Activated naive CD8-positive, alpha-beta T cell treated with anti-CD3 and anti-CD28 coated beads, Interleukin-2, amount 50 U/mL, for 24 hours (primary cell): ENCODE data around the gene TMBIM4.

Source experiments
- ATAC-seq: fragments of 150-1000 bp; cut with Tn5 transposase; one replicate; pipeline ENCODE4 v1.10.0; 2021
- DNase-seq: peaks from one replicate; pipeline ENCODE4 v3.0.0; 2021
- H3K27ac Mint-ChIP-seq: one replicate; pipeline ENCODE4 v1.8.0; 2021; ENCODE audit warnings: mild to moderate bottlenecking, mixed read lengths
- H3K27me3 Mint-ChIP-seq: one replicate; pipeline ENCODE4 v1.8.0; 2021; ENCODE audit warnings: mixed read lengths
- H3K36me3 Mint-ChIP-seq: one replicate; pipeline ENCODE4 v1.8.0; 2021; ENCODE audit warnings: low read depth, mixed read lengths
- H3K4me1 Mint-ChIP-seq: one replicate; pipeline ENCODE4 v1.8.0; 2021; ENCODE audit warnings: mixed read lengths
- H3K4me3 Mint-ChIP-seq: one replicate; pipeline ENCODE4 v1.8.0; 2021; ENCODE audit warnings: mild to moderate bottlenecking, moderate library complexity, mixed read lengths
- H3K9me3 Mint-ChIP-seq: one replicate; pipeline ENCODE4 v1.8.0; 2021; ENCODE audit warnings: mixed read lengths

Gene TMBIM4

DNA sequence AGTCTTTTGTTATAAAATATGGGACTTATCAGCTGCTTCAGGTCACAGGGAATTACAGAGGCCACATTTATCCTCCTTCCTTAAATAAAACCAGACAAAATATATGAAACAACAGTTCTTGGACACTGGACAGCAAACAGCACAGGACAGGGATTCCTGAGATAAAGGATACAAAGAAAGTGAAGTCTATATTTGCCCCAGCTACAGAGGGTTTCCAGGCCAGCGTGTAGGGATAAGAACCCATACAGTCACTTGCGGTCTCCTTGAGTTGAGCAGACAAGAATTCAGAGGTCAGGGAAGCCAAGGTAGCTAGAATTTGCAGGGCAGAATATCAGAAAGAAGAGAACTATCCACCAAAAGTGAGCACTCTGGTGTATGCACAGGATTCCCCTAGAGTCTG lies 30.5 kb downstream of the TMBIM4 start:
- Mint-ChIP-seq H3K27me3 (no peaks in the 10 kb centered on the region), H3K27ac (no peak overlapping the region), H3K36me3 (peaks cover 61% of the 10 kb centered on the region), H3K4me1 (no peaks in the 10 kb centered on the region), H3K4me3 (no peak overlapping the region), H3K9me3 (peaks cover 18% of the 10 kb centered on the region)
- no peak for ATAC-seq
- DNase-seq, result no peak

DNA sequence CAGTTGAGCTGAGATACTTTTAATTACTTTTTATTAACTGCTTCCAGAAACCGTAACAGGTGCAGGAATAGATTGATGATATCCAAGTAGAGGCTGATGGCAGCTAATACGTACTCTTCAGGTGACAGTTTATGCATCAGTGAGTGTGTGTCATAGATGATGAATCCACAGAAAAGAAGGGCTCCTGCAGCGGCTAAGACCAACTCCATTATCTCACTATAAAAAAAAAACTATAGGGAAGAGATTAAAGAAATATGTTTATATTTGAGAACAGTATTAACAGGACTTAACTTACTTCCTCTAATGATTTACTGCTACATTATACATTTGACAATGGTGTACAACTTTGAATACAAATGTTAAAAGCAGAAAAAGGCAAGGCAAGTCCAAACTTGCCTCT lies 31.9 kb downstream of the TMBIM4 start:
- no peak for ATAC-seq
- no peaks in the 10 kb centered on the region for H3K4me1 Mint-ChIP-seq
- H3K27me3 Mint-ChIP-seq, result no peaks in the 10 kb centered on the region
- no peak overlapping the region for H3K27ac Mint-ChIP-seq
- H3K36me3 Mint-ChIP-seq, result peaks cover 51% of the 10 kb centered on the region
- no peak for DNase-seq
- peaks cover 18% of the 10 kb centered on the region for H3K9me3 Mint-ChIP-seq
- no peak overlapping the region for H3K4me3 Mint-ChIP-seq

DNA sequence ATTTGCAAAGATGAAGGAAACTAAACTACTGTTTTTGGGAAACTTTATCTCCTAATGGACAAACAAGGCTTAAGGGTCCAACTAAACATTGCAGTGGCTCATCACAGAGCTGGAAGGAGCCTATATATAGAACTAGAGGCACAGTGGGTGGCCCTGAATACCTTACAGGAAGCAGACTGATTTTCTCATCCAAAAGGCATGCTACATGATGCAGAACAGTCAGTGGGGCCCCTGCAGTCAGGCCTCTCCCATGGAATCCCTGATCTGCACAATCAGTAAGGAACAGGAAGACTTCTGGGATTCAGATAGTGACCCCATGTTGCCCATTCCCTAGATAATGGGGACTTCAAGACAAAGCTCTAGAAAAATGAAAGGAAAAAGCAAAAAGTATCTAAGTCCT lies 37.4 kb downstream of the TMBIM4 start:
- H3K36me3 Mint-ChIP-seq, result peaks cover 36% of the 10 kb centered on the region
- no peak for ATAC-seq
- H3K9me3 Mint-ChIP-seq, result no peaks in the 10 kb centered on the region
- DNase-seq, result no peak
- no peak overlapping the region for H3K27ac Mint-ChIP-seq
- peaks cover 44% of the 10 kb centered on the region for H3K4me1 Mint-ChIP-seq
- peak overlapping the region; percentile 96 for H3K4me3 Mint-ChIP-seq
- no peaks in the 10 kb centered on the region for H3K27me3 Mint-ChIP-seq

DNA sequence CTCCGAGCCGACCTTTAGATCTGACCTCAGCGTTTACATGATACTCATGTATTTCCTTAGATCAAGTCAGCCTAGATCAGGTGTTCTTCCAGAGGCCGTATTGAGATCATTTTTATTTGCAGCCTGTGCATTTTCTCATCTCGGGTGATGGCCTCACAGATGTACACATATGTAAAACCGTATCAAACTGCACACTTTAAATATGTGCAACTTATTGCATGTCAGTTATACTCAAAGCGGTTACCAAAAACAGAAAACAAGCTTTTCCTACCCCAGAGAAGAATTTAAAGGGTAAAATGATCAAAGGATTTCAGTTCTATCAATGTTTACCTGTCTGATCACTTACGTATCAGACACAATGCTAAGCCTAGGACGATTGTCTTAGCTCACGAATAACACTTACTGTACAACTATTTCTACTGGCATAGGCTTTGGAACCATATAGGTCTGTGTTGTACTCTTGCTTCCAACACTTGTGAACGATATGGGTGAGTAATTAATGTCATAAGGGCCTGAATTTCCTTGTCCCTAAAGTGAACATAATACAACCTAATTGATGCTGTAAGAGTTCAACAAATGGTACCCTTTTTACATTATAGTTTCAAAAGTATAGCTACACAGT lies 38.6 kb downstream of the TMBIM4 start:
- Mint-ChIP-seq H3K36me3 (peaks cover 41% of the 10 kb centered on the region), H3K4me3 (peak overlapping the region; percentile 96), H3K27ac (peak overlapping the region; percentile 96), H3K4me1 (peaks cover 53% of the 10 kb centered on the region), H3K9me3 (no peaks in the 10 kb centered on the region), H3K27me3 (no peaks in the 10 kb centered on the region)
- peak; percentile 69 for ATAC-seq
- no peak for DNase-seq

DNA sequence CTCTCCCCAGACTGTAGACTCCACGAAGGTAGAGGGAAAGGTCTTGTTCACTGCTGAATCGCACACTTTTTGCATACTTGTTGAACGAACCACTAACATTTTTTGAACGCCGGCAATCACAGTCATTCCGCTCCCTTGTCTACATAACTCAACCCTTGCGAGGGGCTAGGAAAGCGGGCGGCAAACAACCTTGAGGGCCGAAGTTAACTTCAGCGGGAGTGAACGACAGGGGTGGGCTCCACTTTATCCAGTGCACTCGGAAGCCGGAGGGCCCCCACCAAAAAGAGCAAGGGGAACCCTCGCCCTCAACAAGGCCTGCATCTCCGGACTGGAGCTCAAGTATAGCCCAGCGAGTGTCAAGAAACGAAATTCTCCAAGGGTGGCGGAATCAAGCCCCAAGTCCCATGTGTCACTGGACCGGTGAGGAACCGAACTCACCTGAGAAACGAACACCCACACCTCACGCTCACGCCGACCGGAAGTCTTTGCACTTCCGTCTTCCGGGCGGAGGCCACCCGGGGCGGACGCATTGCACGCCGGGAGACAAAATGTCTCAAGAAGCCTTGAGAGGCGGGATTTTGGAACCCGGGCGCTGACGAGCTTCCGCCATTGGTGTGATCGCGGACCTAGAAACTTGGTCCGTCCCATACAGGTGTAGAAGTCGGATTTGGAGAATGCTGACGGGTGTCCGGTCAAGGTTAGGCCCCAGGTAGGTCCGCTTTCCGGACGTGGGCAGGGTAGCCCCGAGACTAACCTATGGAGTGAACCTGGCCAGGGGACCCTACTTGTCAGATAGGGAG lies 39.3 kb downstream of the TMBIM4 start, which contains the start of gene LLPH:
TSS of gene LLPH (minus strand) at position 484 of the 800 bp plus-strand sequence. CDS start 1,644 bp downstream, outside the sequence.
- Mint-ChIP-seq H3K9me3 (no peaks in the 10 kb centered on the region), H3K36me3 (peaks cover 43% of the 10 kb centered on the region), H3K27ac (peak within 1 kb of the TSS; percentile 96), H3K4me1 (peaks cover 56% of the 10 kb centered on the region), H3K4me3 (peak within 1 kb of the TSS; percentile 96), H3K27me3 (no peaks in the 10 kb centered on the region)
- DNase-seq, result peak; percentile 88
- peak; percentile 96 for ATAC-seq

DNA sequence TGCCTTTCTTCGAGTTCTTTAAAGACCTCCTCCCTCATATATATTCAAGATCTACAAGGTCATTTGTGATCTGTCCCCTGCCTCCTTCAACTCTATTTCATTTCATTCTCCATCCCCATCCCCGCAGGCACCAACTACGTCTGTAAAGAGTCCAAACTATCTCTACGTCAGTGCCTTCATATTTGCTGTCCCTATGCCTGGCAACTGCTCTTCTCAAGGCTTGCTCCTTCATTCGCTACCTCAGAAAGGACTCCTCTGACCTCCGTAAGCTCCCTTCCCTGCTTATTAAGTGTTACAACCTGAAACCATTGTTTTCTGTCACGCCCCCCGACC lies 39.9 kb downstream of the TMBIM4 start:
- no peaks in the 10 kb centered on the region for H3K27me3 Mint-ChIP-seq
- peaks cover 48% of the 10 kb centered on the region for H3K36me3 Mint-ChIP-seq
- no peak for ATAC-seq
- no peaks in the 10 kb centered on the region for H3K9me3 Mint-ChIP-seq
- H3K27ac Mint-ChIP-seq, result peak overlapping the region; percentile 96
- H3K4me1 Mint-ChIP-seq, result peaks cover 56% of the 10 kb centered on the region
- no peak for DNase-seq
- H3K4me3 Mint-ChIP-seq, result peak overlapping the region; percentile 96

DNA sequence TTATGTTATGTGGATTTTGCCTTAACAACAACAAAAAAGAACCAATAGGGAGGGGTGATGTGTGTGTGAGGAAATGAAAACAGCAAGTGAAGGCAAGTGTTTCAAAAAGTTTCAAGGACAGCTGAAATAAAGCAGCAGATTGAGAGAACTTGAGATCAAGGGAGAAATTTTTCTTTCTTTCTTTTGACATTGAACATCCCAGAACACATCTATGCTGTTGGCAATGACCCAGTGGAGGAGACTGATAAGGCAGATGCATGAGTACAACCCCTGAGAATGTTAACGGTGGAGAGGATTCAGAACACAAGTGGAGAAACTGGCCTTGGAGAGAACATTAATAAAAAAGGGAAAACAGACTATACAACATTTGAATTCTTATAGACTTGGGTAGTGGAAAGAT lies 42.1 kb downstream of the TMBIM4 start:
- H3K27ac Mint-ChIP-seq, result no peak overlapping the region
- peaks cover 56% of the 10 kb centered on the region for H3K4me1 Mint-ChIP-seq
- H3K9me3 Mint-ChIP-seq, result no peaks in the 10 kb centered on the region
- no peak overlapping the region for H3K4me3 Mint-ChIP-seq
- no peak for ATAC-seq
- peaks cover 64% of the 10 kb centered on the region for H3K36me3 Mint-ChIP-seq
- no peaks in the 10 kb centered on the region for H3K27me3 Mint-ChIP-seq
- no peak for DNase-seq

DNA sequence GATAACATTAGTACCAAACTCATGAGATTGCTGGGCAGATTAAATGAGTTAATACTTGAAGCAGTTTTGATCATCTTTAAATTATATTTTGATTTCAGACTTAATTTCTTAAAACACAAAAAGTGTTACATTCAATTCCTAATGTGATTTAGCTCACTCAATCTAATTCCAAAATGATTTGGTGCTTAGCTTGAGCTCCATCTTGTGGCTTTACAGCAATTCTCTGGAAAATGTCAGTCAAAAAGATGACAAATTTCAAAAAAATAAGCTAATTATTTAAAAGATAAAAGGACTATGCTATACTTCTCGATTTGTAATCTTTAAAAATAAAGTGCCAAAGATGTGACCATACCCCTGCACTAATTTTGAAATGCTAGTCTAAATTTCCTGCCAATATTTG lies 49.3 kb downstream of the TMBIM4 start:
- Mint-ChIP-seq H3K27ac (no peak overlapping the region), H3K27me3 (no peaks in the 10 kb centered on the region), H3K9me3 (no peaks in the 10 kb centered on the region), H3K4me1 (peaks cover 4% of the 10 kb centered on the region), H3K4me3 (no peak overlapping the region), H3K36me3 (peaks cover 43% of the 10 kb centered on the region)
- ATAC-seq (no peak), DNase-seq (no peak)

DNA sequence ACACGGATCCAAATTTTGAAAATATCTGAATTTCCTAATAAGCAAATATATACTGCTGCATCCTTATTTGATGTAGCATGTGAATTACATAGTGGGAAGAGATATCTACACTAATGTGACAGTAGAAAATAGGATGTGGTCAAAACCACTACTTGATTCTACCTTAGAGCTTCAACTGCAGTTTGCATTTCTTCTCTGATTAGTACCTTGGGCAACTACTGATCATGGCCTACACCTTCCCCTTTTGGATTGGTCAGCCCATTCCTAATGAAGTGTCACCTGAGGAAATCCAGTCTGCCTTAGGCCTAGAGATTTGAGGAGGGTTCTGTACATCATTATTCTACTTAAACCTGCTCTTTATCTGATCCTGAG lies 49.9 kb downstream of the TMBIM4 start:
- DNase-seq, result no peak
- Mint-ChIP-seq H3K4me3 (no peak overlapping the region), H3K4me1 (peaks cover 4% of the 10 kb centered on the region), H3K27ac (no peak overlapping the region), H3K36me3 (peaks cover 38% of the 10 kb centered on the region), H3K9me3 (no peaks in the 10 kb centered on the region), H3K27me3 (no peaks in the 10 kb centered on the region)
- ATAC-seq, result no peak

DNA sequence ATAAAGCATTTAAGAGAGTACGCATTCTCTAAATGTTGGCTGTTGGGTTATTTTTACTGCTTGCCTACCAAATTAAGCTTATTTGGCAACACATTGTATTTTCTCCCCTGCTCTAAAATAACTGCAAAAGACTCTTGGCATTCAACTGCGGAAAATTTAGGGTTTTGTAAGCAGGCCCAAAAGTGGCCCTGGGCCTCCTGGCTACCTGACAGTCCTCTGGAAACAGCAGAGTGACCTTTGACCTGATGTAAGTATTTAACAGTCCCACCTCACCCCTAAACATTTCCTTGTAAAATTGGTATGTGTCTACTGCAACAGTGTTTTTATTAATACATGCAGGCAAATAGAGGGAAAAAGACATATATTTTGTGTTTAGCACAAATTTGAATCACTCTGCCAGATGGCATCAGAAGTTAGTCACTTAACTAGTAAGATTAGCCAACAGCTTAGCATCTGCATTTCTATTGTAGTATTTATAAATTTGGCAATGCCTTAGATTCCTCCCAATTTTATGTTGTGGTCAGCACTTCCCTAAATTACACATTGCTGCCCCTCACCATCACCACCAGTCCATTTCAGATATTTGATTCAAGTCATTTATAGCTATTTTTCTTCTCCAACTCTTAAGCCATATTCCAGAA lies 50.4 kb downstream of the TMBIM4 start:
- Mint-ChIP-seq H3K27me3 (no peaks in the 10 kb centered on the region), H3K27ac (no peak overlapping the region), H3K4me1 (peaks cover 4% of the 10 kb centered on the region), H3K9me3 (no peaks in the 10 kb centered on the region), H3K36me3 (peaks cover 33% of the 10 kb centered on the region), H3K4me3 (no peak overlapping the region)
- ATAC-seq (no peak), DNase-seq (no peak)

DNA sequence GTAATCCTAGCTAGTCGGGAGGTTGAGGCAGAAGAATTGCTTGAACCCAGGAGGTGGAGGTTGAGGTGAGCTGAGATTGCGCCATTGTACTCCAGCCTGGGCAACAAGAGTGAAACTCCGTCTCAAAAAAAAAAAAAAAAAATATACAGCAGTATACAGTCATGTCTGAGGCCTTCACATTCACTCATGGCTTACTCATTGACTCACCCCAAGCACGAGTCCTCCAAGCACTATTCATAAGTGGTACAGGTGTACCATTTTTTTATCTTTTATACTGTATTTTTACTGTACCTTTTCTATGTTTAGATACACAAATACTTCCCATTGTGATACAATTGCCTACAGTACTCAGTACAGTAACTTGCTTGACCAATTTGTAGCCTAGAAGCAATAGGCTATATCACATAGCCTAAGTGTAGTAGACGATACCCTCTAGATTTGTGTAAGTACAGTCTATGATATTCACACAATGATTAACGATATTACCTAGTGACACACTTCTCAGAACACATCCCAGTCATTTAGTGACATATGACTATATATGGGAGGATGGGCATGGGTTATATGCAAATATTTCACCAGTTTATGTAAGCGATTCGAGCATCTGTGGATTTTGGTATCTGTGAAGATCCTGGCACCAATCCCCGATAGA lies 51.4 kb downstream of the TMBIM4 start:
- H3K27ac Mint-ChIP-seq, result no peak overlapping the region
- ATAC-seq, result no peak
- peaks cover 9% of the 10 kb centered on the region for H3K4me1 Mint-ChIP-seq
- no peak overlapping the region for H3K4me3 Mint-ChIP-seq
- no peaks in the 10 kb centered on the region for H3K9me3 Mint-ChIP-seq
- no peak for DNase-seq
- H3K36me3 Mint-ChIP-seq, result peaks cover 24% of the 10 kb centered on the region
- no peaks in the 10 kb centered on the region for H3K27me3 Mint-ChIP-seq

DNA sequence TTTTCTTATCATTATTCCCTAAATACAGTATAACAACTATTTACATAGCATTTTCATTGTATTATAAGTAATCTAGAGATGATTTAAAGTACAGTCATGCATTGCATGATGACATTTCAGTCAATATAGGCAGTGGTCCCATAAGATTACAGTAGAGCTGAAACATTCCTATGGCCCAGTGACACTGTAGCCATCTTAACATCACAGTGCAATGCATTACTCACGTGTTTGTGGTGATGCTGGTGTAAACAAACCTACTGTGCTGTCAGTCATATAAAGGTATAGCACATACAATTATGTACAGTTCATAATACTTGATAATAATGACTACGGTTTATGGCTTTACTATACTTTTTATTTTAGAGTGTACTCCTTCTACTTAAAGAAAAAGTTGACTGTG lies 52.6 kb downstream of the TMBIM4 start:
- no peak overlapping the region for H3K27ac Mint-ChIP-seq
- peaks cover 9% of the 10 kb centered on the region for H3K4me1 Mint-ChIP-seq
- H3K36me3 Mint-ChIP-seq, result peaks cover 16% of the 10 kb centered on the region
- ATAC-seq, result no peak
- H3K9me3 Mint-ChIP-seq, result no peaks in the 10 kb centered on the region
- no peak overlapping the region for H3K4me3 Mint-ChIP-seq
- H3K27me3 Mint-ChIP-seq, result no peaks in the 10 kb centered on the region
- DNase-seq, result no peak

DNA sequence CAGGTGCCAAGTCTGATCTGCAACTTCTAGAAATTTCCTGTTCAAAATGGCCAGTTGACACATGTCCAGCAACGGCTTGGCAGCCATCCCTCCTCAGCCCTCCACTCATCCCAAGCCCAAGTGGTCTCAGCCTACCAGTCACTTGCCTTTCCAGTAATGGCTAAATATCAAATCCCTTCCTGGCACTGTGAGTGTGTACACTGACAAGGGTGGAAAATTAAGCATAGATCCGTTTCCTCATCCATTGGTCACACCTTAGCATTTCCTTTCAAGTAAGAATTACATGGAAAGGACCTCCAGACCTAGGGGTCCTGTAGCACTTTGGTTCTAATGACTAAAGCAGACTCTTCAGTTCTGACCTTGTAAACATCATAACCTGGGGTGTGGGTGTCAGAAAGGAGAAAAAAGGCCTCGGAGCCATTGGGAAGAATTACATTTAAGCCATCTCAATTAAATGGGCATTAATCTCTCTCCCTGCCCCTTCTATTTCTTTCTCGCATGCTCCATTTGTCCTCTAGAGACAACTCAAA lies 54.7 kb downstream of the TMBIM4 start:
- peaks cover 7% of the 10 kb centered on the region for H3K4me1 Mint-ChIP-seq
- no peak overlapping the region for H3K4me3 Mint-ChIP-seq
- H3K9me3 Mint-ChIP-seq, result no peaks in the 10 kb centered on the region
- DNase-seq, result no peak
- peaks cover 6% of the 10 kb centered on the region for H3K36me3 Mint-ChIP-seq
- ATAC-seq, result no peak
- no peak overlapping the region for H3K27ac Mint-ChIP-seq
- no peaks in the 10 kb centered on the region for H3K27me3 Mint-ChIP-seq

DNA sequence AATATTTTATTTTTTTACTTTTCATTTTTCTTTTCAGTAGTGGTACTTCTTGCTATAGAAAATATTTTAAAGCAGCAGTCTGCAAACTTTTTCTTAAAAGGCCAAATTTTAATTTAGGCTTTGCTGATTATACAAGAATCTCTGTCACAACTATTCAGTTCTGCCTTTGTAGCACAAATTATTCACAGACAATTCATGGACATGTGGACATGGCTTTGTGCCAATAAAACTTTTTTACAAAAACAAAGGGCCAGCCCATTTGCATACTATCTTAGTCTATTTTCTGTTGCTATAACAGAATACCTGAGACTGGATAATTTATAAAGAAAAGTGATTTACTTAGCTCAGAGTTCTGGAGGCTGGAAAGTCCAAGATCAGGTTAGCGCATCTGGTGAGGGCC lies 56.3 kb downstream of the TMBIM4 start:
- Mint-ChIP-seq H3K27ac (no peak overlapping the region), H3K4me3 (no peak overlapping the region), H3K36me3 (no peaks in the 10 kb centered on the region), H3K9me3 (no peaks in the 10 kb centered on the region), H3K27me3 (no peaks in the 10 kb centered on the region), H3K4me1 (peaks cover 5% of the 10 kb centered on the region)
- no peak for DNase-seq
- ATAC-seq, result no peak
